GM18861 (cell line): ENCODE measurements around the gene LPIN3.
A peak's percentile ranks its signal among the peaks of the same experiment; 100 is the strongest.
"Not testable (repeated sequence)": the region's sequence is repeated elsewhere in the genome, so short reads cannot be mapped to it uniquely, and the experiment has no call there.

Source experiments
- ATAC-seq: cut with Tn5 transposase; IDR thresholded peaks from one replicate; pipeline ENCODE4 v1.9.1; 2021; ENCODE audit not compliant: unreplicated experiment

Gene LPIN3, protein sequence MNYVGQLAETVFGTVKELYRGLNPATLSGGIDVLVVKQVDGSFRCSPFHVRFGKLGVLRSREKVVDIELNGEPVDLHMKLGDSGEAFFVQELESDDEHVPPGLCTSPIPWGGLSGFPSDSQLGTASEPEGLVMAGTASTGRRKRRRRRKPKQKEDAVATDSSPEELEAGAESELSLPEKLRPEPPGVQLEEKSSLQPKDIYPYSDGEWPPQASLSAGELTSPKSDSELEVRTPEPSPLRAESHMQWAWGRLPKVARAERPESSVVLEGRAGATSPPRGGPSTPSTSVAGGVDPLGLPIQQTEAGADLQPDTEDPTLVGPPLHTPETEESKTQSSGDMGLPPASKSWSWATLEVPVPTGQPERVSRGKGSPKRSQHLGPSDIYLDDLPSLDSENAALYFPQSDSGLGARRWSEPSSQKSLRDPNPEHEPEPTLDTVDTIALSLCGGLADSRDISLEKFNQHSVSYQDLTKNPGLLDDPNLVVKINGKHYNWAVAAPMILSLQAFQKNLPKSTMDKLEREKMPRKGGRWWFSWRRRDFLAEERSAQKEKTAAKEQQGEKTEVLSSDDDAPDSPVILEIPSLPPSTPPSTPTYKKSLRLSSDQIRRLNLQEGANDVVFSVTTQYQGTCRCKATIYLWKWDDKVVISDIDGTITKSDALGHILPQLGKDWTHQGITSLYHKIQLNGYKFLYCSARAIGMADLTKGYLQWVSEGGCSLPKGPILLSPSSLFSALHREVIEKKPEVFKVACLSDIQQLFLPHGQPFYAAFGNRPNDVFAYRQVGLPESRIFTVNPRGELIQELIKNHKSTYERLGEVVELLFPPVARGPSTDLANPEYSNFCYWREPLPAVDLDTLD

GRCh38 chr20:41340327-41341055 is at the start of gene LPIN3:
TSS of gene LPIN3 (plus strand) at chr20:41340821. CDS start at chr20:41345804, 4,983 bp downstream.
- no peak for ATAC-seq

- no peak for ATAC-seq
Observed at GRCh38 chr20:41293269-41294037, 47.2 kb upstream of the LPIN3 start.

DNA sequence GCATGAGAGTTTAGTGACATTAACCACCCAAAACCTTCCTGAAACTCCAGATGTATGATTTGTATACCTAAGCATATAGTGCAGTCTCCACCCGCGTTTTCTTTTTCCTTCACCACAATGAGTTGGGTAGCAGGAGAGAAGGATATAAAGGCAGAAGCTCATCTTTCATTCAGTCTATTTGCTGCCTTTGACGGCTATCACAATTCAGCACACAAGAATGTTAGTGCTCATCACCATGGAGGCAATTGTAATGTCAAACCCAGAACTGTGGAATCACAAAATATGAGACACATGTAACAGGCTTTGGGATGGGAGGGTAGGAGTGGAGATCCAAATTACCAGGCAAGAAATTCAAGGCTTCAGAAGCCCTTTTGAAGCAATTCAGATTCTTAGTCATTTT is 40.7 kb upstream of the LPIN3 start:
- ATAC-seq, result no peak

GRCh38 chr20:41300383-41300782 is 40.2 kb upstream of the LPIN3 start:
- ATAC-seq, result no peak

GRCh38 chr20:41300886-41301285 is 39.7 kb upstream of the LPIN3 start:
- ATAC-seq, result no peak

GRCh38 chr20:41304002-41304401 is 36.6 kb upstream of the LPIN3 start:
- ATAC-seq, result no peak

DNA sequence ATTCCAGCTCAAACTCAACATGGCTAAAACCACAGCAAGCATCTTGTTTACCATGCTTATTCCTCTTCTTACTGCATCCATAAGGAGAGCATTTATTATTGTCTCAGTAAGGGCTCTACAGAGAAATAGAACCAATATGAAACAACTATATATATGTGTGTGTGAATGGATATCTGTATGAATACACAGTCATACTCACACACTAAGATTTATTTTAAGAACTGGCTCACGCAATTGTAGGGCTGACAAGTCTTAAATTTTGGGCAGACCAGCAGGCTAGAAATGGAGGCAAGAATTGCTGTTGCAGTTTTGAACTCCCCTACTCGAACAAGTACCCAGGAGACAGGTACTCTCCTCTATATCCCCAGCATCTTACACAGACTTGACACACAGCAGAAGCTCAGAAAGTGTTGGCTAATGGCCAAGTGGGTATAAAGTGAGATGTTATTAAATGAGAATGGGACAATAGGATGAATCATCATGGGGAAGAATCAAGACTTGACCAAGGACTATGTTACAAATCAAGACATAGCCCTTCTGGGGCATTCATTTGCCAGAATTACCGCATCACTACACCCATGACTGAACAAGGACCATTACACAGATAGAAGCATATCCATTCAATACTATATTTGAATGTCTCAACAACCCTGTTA is 36.1 kb upstream of the LPIN3 start:
- no peak for ATAC-seq

GRCh38 chr20:41306061-41306727 is 34.4 kb upstream of the LPIN3 start:
- ATAC-seq, result peak; percentile 82

GRCh38 chr20:41307021-41307420 is 33.6 kb upstream of the LPIN3 start:
- no peak for ATAC-seq

- no peak for ATAC-seq
Observed at GRCh38 chr20:41308290-41308711, 32.3 kb upstream of the LPIN3 start.

GRCh38 chr20:41308726-41309413 is 31.8 kb upstream of the LPIN3 start:
- ATAC-seq, result no peak

DNA sequence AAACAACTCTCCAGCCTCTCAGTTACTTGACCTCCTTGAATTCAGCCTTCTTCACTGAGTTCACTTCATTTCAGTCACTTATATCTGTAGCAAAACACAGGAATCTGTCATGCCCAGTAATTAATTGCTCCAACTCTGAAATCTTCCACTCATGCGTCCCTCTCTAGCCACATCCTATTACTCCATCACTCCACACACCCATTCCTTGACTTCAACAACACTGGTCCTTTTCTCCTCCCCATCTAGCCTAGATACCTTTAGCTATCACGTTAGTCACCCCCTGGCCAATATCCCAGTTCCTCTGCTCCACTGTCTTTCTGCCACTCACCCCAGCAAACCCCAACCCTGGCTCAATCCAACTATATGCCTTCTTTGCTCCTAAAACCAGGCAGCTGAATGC is 30.8 kb upstream of the LPIN3 start:
- no peak for ATAC-seq

DNA sequence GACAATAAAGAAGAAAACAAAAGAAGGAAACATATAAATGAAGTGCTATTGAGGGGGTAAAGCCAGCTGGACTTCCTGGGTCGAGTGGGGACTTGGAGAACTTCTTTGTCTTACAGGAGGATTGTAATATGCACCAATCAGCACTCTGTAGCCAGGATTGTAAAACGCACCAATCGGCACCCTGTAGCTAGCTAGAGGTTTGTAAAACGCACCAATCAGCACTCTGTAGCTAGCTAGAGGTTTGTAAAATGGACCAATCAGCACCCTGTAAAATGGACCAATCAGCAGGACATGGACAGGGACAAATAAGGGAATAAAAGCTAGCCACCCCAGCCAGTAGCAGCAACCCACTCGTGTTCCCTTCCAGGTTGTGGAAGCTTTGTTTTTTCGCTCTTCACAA is 28.6 kb upstream of the LPIN3 start:
- not testable (repeated sequence) for ATAC-seq

DNA sequence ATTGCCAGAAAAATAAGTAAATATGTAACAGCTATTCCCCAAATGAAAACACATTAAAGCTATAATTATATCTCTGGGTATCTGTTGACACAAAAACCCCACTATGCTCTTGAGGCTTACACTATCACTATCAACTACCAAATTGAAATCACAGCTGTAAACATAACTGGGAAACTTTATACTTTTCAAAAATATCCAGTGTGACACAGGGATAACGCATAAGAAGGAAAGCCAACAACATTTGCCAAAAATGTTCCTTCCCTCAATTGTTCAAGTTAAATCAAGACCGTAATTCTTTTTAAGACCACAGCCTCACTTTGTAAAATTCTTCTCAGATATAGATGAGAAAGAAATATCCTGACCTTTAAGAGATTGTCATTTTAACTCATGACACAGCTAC is 26.2 kb upstream of the LPIN3 start:
- no peak for ATAC-seq

DNA sequence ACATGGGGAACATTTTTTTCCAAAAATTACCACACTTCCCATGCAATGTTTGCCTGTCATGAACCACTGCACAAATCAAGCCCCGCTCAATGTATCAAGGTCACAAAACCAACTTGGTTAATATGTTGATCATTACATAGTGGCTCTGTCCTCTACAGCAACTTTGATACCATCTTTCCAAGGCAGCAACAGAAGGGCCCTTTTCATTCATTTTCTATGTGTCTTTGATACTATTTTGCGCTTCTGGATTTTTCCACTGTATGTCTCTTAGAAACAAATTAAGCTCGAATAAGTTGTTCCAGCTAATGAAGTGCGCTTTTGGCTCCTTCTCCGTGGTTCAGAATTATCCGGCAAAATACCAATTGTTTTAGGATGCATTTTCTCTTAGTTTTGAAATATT is 24.6 kb upstream of the LPIN3 start:
- no peak for ATAC-seq

- ATAC-seq, result peak; percentile 26
Observed at GRCh38 chr20:41316602-41317545, 23.7 kb upstream of the LPIN3 start.

- ATAC-seq, result peak; percentile 91
Observed at GRCh38 chr20:41317546-41318270, 22.9 kb upstream of the LPIN3 start, which contains the start of gene ZHX3. TSS of gene ZHX3 (minus strand) at chr20:41317731. CDS start at chr20:41204916, 112,815 bp downstream.
